OCI-LY3 (cell line): Measurements from ENCODE around the gene ARFGAP2.

ENCODE experiments used
- EZH2phosphoT487 ChIP-seq: fragments of 200-600 bp; shearing (Covaris generic); IDR thresholded peaks from 2 replicates; pipeline ENCODE4 v1.6.1; 2018; ENCODE audit warnings: antibody characterized with exemption, mixed run types, low read depth
- TF ChIP-seq, protein P1 (sequence below): fragments of 200-600, 300-600 bp; sonication (generic); IDR thresholded peaks from 2 replicates; pipeline ENCODE4 v1.5.1; 2014; ENCODE audit warnings: antibody characterized with exemption, low read length, low read depth

DNA sequence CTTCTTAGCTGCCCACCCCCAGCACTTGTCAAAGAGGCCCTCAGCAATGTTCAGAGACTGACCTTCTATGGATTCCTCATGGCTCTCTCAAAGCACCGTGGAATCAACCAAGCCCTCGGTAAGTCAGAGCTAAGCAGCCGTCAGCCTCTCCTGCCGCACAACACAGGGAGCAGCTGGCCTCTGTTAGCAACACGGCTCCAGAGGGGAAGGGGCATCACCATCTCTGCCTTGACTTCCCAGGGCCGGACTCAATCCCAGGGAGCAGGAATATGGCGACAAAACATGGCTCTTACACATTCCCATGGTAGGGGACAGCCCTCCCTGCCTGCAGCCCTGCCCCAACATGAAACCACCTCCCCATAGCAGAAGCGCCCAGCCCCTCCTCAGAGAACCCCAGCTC, 18.9 kb downstream of the ARFGAP2 start:
- TF ChIP-seq, protein P1, sequence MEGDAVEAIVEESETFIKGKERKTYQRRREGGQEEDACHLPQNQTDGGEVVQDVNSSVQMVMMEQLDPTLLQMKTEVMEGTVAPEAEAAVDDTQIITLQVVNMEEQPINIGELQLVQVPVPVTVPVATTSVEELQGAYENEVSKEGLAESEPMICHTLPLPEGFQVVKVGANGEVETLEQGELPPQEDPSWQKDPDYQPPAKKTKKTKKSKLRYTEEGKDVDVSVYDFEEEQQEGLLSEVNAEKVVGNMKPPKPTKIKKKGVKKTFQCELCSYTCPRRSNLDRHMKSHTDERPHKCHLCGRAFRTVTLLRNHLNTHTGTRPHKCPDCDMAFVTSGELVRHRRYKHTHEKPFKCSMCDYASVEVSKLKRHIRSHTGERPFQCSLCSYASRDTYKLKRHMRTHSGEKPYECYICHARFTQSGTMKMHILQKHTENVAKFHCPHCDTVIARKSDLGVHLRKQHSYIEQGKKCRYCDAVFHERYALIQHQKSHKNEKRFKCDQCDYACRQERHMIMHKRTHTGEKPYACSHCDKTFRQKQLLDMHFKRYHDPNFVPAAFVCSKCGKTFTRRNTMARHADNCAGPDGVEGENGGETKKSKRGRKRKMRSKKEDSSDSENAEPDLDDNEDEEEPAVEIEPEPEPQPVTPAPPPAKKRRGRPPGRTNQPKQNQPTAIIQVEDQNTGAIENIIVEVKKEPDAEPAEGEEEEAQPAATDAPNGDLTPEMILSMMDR, result no peak
- no peak for TF ChIP-seq EZH2phosphoT487
